Prostate gland (tissue), 2 donors: Measurements from ENCODE around the gene TUSC1. TPM values are rescaled to one million over a fixed set of nuclear protein-coding genes. Genes with fewer than 3 reads are reported as not detected.

Experiments used
- DNase-seq: peaks from one replicate; pipeline ENCODE4 v3.0.0-alpha.2; 2019; ENCODE audit warnings: low spot score
- H3K27ac ChIP-seq, 2 donors: fragments of 200-600 bp; sonication (generic); 2 replicates each; pipeline ENCODE4 v1.5.1; 2017 to 2019
- H3K27me3 ChIP-seq: fragments of 200-600 bp; sonication (generic); replicated peaks from 2 replicates; pipeline ENCODE4 v1.5.1; 2019; ENCODE audit not compliant: insufficient read depth
- H3K36me3 ChIP-seq, 2 donors: fragments of 200-600 bp; sonication (generic); 1 replicate in 1 of 2; 2 replicates in 1 of 2; pipeline versions ENCODE4 v1.5.1 to v1.8.1; 2017 to 2019
- H3K4me1 ChIP-seq: fragments of 200-600 bp; sonication (generic); replicated peaks from 2 replicates; pipeline ENCODE4 v1.5.1; 2019
- H3K4me3 ChIP-seq, 2 donors: fragments of 200-600 bp; sonication (generic); 2 replicates each; pipeline ENCODE4 v1.5.1; 2017 to 2019
- H3K9me3 ChIP-seq: fragments of 200-600 bp; sonication (generic); 2 replicates; pipeline ENCODE4 v1.5.1; 2017
- CTCF ChIP-seq, 4 experiments: fragments of 200-600 bp in 2 of 4; fragments of 450-650 bp in 2 of 4; sonication (generic) in 2 of 4; IDR thresholded peaks; 1 replicate in 3 of 4; 2 replicates in 1 of 4; pipeline ENCODE4 v1.5.1; 2016 to 2019; ENCODE audit warnings: antibody characterized with exemption in 4 of 4, mild to moderate bottlenecking in 2 of 4, moderate library complexity in 2 of 4
- POLR2A ChIP-seq: fragments of 450-650 bp; IDR thresholded peaks from one replicate; pipeline ENCODE4 v1.6.1; 2016; ENCODE audit warnings: antibody characterized with exemption, mild to moderate bottlenecking
- POLR2AphosphoS5 ChIP-seq: sonication (generic); formaldehyde crosslinking; IDR thresholded peaks from one replicate; pipeline ENCODE4 v1.6.1; 2017; ENCODE audit warnings: antibody characterized with exemption
- WGBS: methylation state at CpG from one replicate; pipeline ENCODE4 v1.1.5; 2018; 5-methylcytosine and 5-hydroxymethylcytosine counted together
- intact Hi-C: fragments of 100-400 bp; cut with DNase I; formaldehyde crosslinking; loops from one replicate; pipeline ENCODE4 v1.14.2; 2022
- total RNA-seq, 2 donors: library from RNA; depleted of rRNA; stranded (reverse); fragments of >200 nt; gene quantifications; one replicate each; pipeline ENCODE4 v1.1.0, GENCODE V29; 2016

TUSC1 gene
- total RNA-seq = 10 to 100 TPM; 35.6 to 37.2 TPM

- Histone ChIP-seq H3K9me3 (no peaks in the 10 kb centered on the region), H3K4me1 (no peaks in the 10 kb centered on the region), H3K27ac (peak within 1 kb of the TSS; percentile 97 to 98), H3K27me3 (no peaks in the 10 kb centered on the region), H3K4me3 (peak within 1 kb of the TSS; percentile 63 to 85), H3K36me3 (no peaks in the 10 kb centered on the region)
- peak; percentile 25 for TF ChIP-seq POLR2AphosphoS5
- TF ChIP-seq POLR2A = peak; percentile 36
- TF ChIP-seq CTCF (IDR thresholded peaks at IDR 0.05) = peak in 2 of 4 experiments; percentile 29 to 35
- under 1% methylated on average over 54 of the region's 57 CpGs for WGBS
- peak; percentile 74 for DNase-seq
- intact Hi-C loops = no loop called here
These were observed at the start of gene TUSC1 for GRCh38 chr9:25678147-25678666. TSS of gene TUSC1 (minus strand) at chr9:25678444. CDS start at chr9:25678312, 132 bp downstream.

- Histone ChIP-seq H3K4me3 (no peak overlapping the region), H3K4me1 (no peaks in the 10 kb centered on the region), H3K9me3 (no peaks in the 10 kb centered on the region), H3K27ac (no peak overlapping the region), H3K27me3 (no peaks in the 10 kb centered on the region), H3K36me3 (no peaks in the 10 kb centered on the region)
- TF ChIP-seq POLR2AphosphoS5 = no peak
- TF ChIP-seq POLR2A = no peak
- TF ChIP-seq CTCF (IDR thresholded peaks at IDR 0.05) = no peak
- intact Hi-C loops = no loop called here
- 56% methylated on average over 2 of the region's 2 CpGs for WGBS
- no peak for DNase-seq
These were observed 48.7 kb upstream of the TUSC1 start for GRCh38 chr9:25726871-25727410.

- Histone ChIP-seq H3K36me3 (no peaks in the 10 kb centered on the region), H3K27me3 (no peaks in the 10 kb centered on the region), H3K27ac (no peak overlapping the region), H3K4me1 (no peaks in the 10 kb centered on the region), H3K9me3 (no peaks in the 10 kb centered on the region), H3K4me3 (no peak overlapping the region)
- TF ChIP-seq CTCF (IDR thresholded peaks at IDR 0.05) (no peak), POLR2AphosphoS5 (no peak), POLR2A (no peak)
- WGBS = 78% methylated on average over 3 of the region's 3 CpGs
- DNase-seq = no peak
- intact Hi-C loops = no loop called here
These were observed 46.2 kb upstream of the TUSC1 start for GRCh38 chr9:25724424-25724823.

- no peaks in the 10 kb centered on the region for H3K4me1 ChIP-seq
- 41% methylated on average over 6 of the region's 6 CpGs for WGBS
- H3K9me3 ChIP-seq = no peaks in the 10 kb centered on the region
- H3K27ac ChIP-seq = peak overlapping the region in 1 of 2 donors; percentile 22
- H3K4me3 ChIP-seq = no peak overlapping the region
- no peaks in the 10 kb centered on the region for H3K27me3 ChIP-seq
- peak; percentile 79 for DNase-seq
- H3K36me3 ChIP-seq = no peaks in the 10 kb centered on the region
- TF ChIP-seq POLR2AphosphoS5 = peak; percentile 69
- TF ChIP-seq CTCF (IDR thresholded peaks at IDR 0.05) = peak in 3 of 4 experiments; percentile 54 to 65 (median 59)
- no peak for TF ChIP-seq POLR2A
- intact Hi-C loops = no loop called here
These were observed 38.1 kb upstream of the TUSC1 start for GRCh38 chr9:25716220-25716872.

GRCh38 chr9:25709941-25710340, 31.7 kb upstream of the TUSC1 start:
- Histone ChIP-seq H3K4me1 (no peaks in the 10 kb centered on the region), H3K36me3 (no peaks in the 10 kb centered on the region), H3K27me3 (no peaks in the 10 kb centered on the region), H3K27ac (no peak overlapping the region), H3K9me3 (no peaks in the 10 kb centered on the region), H3K4me3 (no peak overlapping the region)
- TF ChIP-seq POLR2AphosphoS5 (no peak), POLR2A (no peak), CTCF (IDR thresholded peaks at IDR 0.05) (no peak)
- intact Hi-C loops = no loop called here
- no peak for DNase-seq
